BJ (cell line): ENCODE measurements around the gene GPR50. TPM values are rescaled to one million over a fixed set of nuclear protein-coding genes. Genes with fewer than 3 reads are reported as not detected.

Source experiments
- CTCF ChIA-PET: fragments of 350-600 bp; formaldehyde crosslinking; extraction: SDS; loops from one replicate; lab custom pipeline; 2021; ENCODE audit warnings: antibody characterized with exemption, inconsistent platforms; lab: Yijun Ruan, JAX
- POLR2A ChIA-PET: fragments of 300-600 bp; sonication (Branson Sonifier 250); formaldehyde crosslinking; extraction: SDS; loops from one replicate; lab custom pipeline; 2021; ENCODE audit warnings: antibody characterized with exemption; lab: Charles Lee
- DNase-seq: peaks from one replicate; pipeline ENCODE4 v3.0.0-alpha.2; 2011; ENCODE audit warnings: low read depth
- H3K27me3 ChIP-seq: 2 replicates; pipeline ENCODE4 v1.6.0; 2011; ENCODE audit warnings: low read length; ENCODE audit not compliant: control insufficient read depth, insufficient read depth
- H3K36me3 ChIP-seq: 2 replicates; pipeline ENCODE4 v1.5.1; 2011; ENCODE audit warnings: low read length; ENCODE audit not compliant: control insufficient read depth, insufficient read depth
- H3K4me3 ChIP-seq: 2 replicates; pipeline ENCODE4 v1.5.1; 2011; ENCODE audit warnings: low read depth, mild to moderate bottlenecking, control low read depth, low read length
- polyA plus RNA-seq: library from polyadenylated mRNA; depleted of rRNA; stranded (reverse); fragments of >200 nt; gene quantifications from 2 replicates; pipeline ENCODE4 v1.2.3, GENCODE V29; 2011; rRNA removed
- small RNA-seq: library from RNA; depleted of rRNA; stranded (forward); fragments of <200 nt; gene quantifications from one replicate; pipeline ENCODE3, GENCODE V24; 2012; ENCODE audit warnings: low replicate concordance, low read depth; ENCODE audit not compliant: insufficient read length
- TF ChIP-seq, protein P1 (sequence below): IDR thresholded peaks from 2 replicates; pipeline ENCODE4 v1.5.1; 2011; ENCODE audit warnings: low read depth, mild to moderate bottlenecking, control low read depth, inconsistent platforms, low read length, moderate library complexity; ENCODE audit not compliant: insufficient read depth

The GPR50 gene
- polyA plus RNA-seq, 1 experiment: not detected

- DNase-seq: no peak
- CTCF ChIA-PET: no interaction called here
- Histone ChIP-seq H3K4me3 (no peak overlapping the region), H3K36me3 (no peaks in the 10 kb centered on the region), H3K27me3 (no peaks in the 10 kb centered on the region)
- TF ChIP-seq, protein P1, sequence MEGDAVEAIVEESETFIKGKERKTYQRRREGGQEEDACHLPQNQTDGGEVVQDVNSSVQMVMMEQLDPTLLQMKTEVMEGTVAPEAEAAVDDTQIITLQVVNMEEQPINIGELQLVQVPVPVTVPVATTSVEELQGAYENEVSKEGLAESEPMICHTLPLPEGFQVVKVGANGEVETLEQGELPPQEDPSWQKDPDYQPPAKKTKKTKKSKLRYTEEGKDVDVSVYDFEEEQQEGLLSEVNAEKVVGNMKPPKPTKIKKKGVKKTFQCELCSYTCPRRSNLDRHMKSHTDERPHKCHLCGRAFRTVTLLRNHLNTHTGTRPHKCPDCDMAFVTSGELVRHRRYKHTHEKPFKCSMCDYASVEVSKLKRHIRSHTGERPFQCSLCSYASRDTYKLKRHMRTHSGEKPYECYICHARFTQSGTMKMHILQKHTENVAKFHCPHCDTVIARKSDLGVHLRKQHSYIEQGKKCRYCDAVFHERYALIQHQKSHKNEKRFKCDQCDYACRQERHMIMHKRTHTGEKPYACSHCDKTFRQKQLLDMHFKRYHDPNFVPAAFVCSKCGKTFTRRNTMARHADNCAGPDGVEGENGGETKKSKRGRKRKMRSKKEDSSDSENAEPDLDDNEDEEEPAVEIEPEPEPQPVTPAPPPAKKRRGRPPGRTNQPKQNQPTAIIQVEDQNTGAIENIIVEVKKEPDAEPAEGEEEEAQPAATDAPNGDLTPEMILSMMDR: no peak
- POLR2A ChIA-PET: no interaction called here
Measured at GRCh38 chrX:151226941-151227340, 50.6 kb downstream of the GPR50 start.

GRCh38 chrX:151227627-151228026 lies 51.2 kb downstream of the GPR50 start:
- ChIA-PET CTCF (no interaction called here), POLR2A (no interaction called here)
- Histone ChIP-seq H3K4me3 (no peak overlapping the region), H3K27me3 (no peaks in the 10 kb centered on the region), H3K36me3 (no peaks in the 10 kb centered on the region)
- TF ChIP-seq, protein P1: no peak
- DNase-seq: no peak

DNA sequence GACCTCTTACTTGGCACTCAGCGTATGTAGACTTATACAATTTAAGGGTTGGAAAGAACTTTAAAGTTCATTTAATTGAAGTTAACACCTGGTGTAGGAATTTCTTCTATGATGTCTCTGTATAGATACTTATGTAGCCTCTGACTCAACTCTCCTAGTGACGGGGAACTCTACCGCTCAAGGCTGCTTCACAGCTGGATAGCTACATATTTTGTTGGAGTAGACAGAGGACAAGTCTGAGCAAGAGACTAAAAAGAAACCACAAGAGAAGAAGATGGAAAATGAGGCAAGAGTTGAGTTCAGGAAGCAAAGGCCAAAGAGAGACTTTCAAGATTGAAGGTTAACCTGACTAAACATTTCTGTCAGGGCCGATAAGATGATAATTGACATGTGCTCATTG lies 52.6 kb downstream of the GPR50 start:
- Histone ChIP-seq H3K36me3 (no peaks in the 10 kb centered on the region), H3K4me3 (no peak overlapping the region), H3K27me3 (no peaks in the 10 kb centered on the region)
- ChIA-PET CTCF (no interaction called here), POLR2A (no interaction called here)
- no peak for DNase-seq
- TF ChIP-seq, protein P1: no peak

Small RNAs within 50 kb of the gene (small RNA-seq; reads per million reads assigned to genes)
- gene MIR4330: not detected

Other genes with a start within 250 kb of the GPR50 start
- 8.1 and 22.3 TPM in 2 replicates for gene HMGB3, start 193.2 kb upstream of the GPR50 start, polyA plus RNA-seq
- 11.9 and 21.3 TPM in 2 replicates for gene VMA21, start 220.6 kb downstream of the GPR50 start, polyA plus RNA-seq